ENCODE data around the gene NR3C1. TPM values are rescaled to one million over a fixed set of nuclear protein-coding genes. Genes with fewer than 3 reads are reported as not detected.
"Not testable (repeated sequence)": the region's sequence is repeated elsewhere in the genome, so short reads cannot be mapped to it uniquely, and the experiment has no call there.

NR3C1 gene
- total RNA-seq, 1 donor from 2014 or later: 62.2 TPM

DNA sequence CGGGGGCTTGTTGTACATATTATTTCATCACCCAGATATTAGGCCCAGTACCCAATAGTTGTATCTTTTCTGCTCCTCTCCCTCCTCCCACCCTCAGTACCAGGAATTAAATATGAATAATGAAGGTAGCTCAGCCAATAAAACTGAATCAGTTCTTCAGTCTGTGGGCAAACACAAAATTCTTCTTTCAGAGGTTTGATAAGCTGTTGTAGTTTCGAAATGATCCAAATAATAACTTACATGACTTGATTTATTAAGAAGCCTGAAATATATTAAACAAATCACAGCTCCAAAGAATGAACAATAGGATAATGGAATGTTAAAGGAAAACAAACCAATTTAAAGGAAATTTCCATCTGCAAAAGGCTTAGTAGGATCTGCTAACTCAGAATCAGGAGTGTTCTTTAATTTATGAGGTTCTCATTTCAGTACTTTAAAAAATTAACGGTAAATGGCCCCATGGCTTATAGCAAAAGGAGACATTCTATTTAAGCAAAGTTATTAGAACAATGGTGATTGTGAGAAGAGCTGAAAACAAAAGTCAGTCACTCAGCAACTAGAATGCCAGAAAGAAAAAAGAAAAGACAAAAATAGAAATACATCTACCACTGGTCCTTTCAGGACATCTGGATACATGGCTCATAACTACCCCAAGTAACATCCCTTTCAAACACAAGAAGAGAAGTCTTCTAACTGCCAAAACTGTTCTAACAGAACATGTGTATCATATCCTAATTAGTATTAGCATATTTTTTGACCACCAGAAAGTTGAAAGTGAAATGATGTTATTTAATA, 62.4 kb downstream of the NR3C1 start:
- intact Hi-C loops (cut with micrococcal nuclease): no loop called here
- H3K27me3 Mint-ChIP-seq: no peaks in the 10 kb centered on the region
- peaks cover 30% of the 10 kb centered on the region for H3K36me3 Mint-ChIP-seq (ENCODE audit: low read depth)
- peaks cover 23% of the 10 kb centered on the region for H3K4me1 Mint-ChIP-seq
- H3K27ac Mint-ChIP-seq: no peak overlapping the region
- no peak for DNase-seq
- H3K4me3 Mint-ChIP-seq: no peak overlapping the region
- H3K9me3 Mint-ChIP-seq: peaks cover 6% of the 10 kb centered on the region

DNA sequence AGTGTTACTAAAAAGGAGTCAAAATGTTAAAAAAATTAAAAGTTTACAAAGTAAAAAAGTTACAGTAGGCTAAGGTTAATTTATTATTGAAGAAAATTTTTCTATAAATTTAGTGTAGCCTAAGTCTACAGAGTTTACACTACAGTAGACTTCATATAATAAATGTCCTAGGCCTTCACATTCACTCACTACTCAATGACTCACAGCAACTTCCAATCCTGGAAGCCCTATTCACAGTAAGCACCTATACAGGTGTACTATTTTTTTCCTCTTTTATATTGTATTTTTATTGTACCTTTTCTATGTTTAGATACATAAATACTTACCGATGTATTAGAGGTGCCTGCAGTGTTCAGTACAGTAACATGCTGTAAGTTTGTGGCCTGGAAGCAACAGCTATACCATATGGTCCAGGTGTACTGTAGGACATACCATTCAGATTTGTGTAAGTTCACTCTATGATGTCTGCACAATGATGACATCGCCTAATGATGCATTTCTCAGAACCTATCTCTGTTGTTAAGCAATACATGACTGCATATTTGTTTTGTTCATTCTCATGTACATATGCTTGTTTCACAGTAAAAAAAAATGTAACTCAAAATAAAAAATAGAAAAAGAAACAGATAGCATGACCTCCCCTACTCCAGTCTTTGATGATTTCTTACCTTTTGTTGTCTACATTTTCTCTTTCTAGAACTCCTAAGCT, 64.7 kb downstream of the NR3C1 start:
- H3K36me3 Mint-ChIP-seq (ENCODE audit: low read depth): peaks cover 41% of the 10 kb centered on the region
- intact Hi-C loops (cut with micrococcal nuclease): no loop called here

DNA sequence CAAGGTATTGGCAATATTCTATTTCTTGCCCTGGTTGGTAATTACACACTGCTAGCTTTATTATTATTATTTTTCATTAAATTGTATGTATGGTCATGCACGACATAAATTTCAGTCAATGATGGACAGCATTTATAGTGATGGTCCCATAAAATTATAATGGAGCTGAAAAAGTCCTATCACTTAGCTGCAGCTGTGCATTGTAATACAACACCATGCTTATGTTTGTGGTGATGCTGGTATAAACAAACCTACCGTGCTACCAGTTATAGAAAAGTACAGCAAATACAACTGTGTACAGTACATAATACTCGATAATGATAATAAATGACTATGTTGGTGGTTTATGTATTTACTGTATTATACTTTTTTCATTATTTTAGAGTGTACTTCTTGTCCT, 65.5 kb downstream of the NR3C1 start:
- H3K27me3 Mint-ChIP-seq: no peaks in the 10 kb centered on the region
- H3K27ac Mint-ChIP-seq: no peak overlapping the region
- no peak for DNase-seq
- no peak overlapping the region for H3K4me3 Mint-ChIP-seq
- H3K9me3 Mint-ChIP-seq: peaks cover 6% of the 10 kb centered on the region
- peaks cover 44% of the 10 kb centered on the region for H3K36me3 Mint-ChIP-seq (ENCODE audit: low read depth)
- peaks cover 13% of the 10 kb centered on the region for H3K4me1 Mint-ChIP-seq
- intact Hi-C loops (cut with micrococcal nuclease): no loop called here

More for the DNA sequence above, 64.7 kb downstream of the NR3C1 start:
- Mint-ChIP-seq H3K27me3 (no peaks in the 10 kb centered on the region), H3K27ac (no peak overlapping the region), H3K4me1 (peaks cover 16% of the 10 kb centered on the region), H3K4me3 (no peak overlapping the region), H3K9me3 (peaks cover 6% of the 10 kb centered on the region)
- peak; percentile 50 for DNase-seq

- Mint-ChIP-seq H3K4me1 (peaks cover 10% of the 10 kb centered on the region), H3K9me3 (peaks cover 6% of the 10 kb centered on the region), H3K4me3 (no peak overlapping the region), H3K27ac (no peak overlapping the region), H3K27me3 (no peaks in the 10 kb centered on the region), H3K36me3 (ENCODE audit: low read depth) (peaks cover 43% of the 10 kb centered on the region)
- no peak for DNase-seq
- intact Hi-C loops (cut with micrococcal nuclease): no loop called here
Measured at GRCh38 chr5:143336485-143336884, 67.0 kb downstream of the NR3C1 start.

DNA sequence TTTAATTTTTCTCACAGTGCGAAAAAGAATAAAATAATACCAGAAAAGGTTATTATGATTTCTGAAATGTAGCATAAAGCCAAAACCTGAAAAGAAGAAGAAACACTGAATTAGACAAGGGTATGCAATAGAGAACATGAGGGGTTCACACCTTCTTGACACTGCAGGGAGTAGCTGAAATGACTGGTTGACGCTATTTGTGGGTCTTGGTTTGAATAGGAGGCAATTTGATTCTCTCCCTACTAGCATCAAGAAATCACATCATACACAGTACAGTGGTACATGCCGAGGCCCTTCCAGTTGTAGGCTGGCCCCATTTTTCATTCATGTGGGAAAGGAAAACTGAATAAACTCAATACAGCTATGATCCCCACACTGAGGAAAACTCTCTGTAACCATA, 68.6 kb downstream of the NR3C1 start:
- no peak overlapping the region for H3K27ac Mint-ChIP-seq
- peaks cover 12% of the 10 kb centered on the region for H3K4me1 Mint-ChIP-seq
- no peaks in the 10 kb centered on the region for H3K27me3 Mint-ChIP-seq
- intact Hi-C loops (cut with micrococcal nuclease): no loop called here
- no peak overlapping the region for H3K4me3 Mint-ChIP-seq
- DNase-seq: no peak
- no peaks in the 10 kb centered on the region for H3K9me3 Mint-ChIP-seq
- peaks cover 40% of the 10 kb centered on the region for H3K36me3 Mint-ChIP-seq (ENCODE audit: low read depth)

GRCh38 chr5:143334380-143334779, 69.1 kb downstream of the NR3C1 start:
- H3K4me3 Mint-ChIP-seq; intact Hi-C loops (cut with micrococcal nuclease); H3K9me3 Mint-ChIP-seq; H3K27me3 Mint-ChIP-seq; H3K4me1 Mint-ChIP-seq; DNase-seq; H3K27ac Mint-ChIP-seq: not testable (repeated sequence)
- H3K36me3 Mint-ChIP-seq (ENCODE audit: low read depth): peaks cover 37% of the 10 kb centered on the region

DNA sequence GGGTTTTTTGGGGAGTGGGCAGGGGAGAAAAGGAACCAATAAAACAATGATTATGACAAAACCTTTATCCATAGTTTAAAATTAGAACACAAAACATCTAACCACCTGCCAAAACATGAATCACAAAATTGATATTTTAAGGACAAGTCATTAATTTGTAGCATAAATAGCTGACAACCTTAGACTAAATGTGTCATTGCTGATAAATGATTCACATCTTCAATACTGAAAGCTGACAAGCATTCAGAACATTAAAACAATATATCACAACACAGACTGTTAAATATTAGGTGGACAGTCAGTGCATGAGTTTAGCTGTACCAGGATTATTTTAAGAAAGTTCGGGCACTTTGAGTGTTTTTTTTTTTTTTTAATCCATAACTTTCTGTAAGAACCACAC, 71.5 kb downstream of the NR3C1 start:
- intact Hi-C loops (cut with micrococcal nuclease): no loop called here
- Mint-ChIP-seq H3K4me1 (peaks cover 19% of the 10 kb centered on the region), H3K4me3 (no peak overlapping the region), H3K9me3 (peaks cover 14% of the 10 kb centered on the region), H3K27ac (no peak overlapping the region), H3K27me3 (no peaks in the 10 kb centered on the region), H3K36me3 (ENCODE audit: low read depth) (peaks cover 54% of the 10 kb centered on the region)
- no peak for DNase-seq

- intact Hi-C loops (cut with micrococcal nuclease): no loop called here
- no peak for DNase-seq
- peaks cover 52% of the 10 kb centered on the region for H3K36me3 Mint-ChIP-seq (ENCODE audit: low read depth)
- no peaks in the 10 kb centered on the region for H3K27me3 Mint-ChIP-seq
- H3K4me1 Mint-ChIP-seq: peaks cover 24% of the 10 kb centered on the region
- H3K27ac Mint-ChIP-seq: no peak overlapping the region
- peaks cover 19% of the 10 kb centered on the region for H3K9me3 Mint-ChIP-seq
- H3K4me3 Mint-ChIP-seq: no peak overlapping the region
Measured at GRCh38 chr5:143329843-143330242, 73.6 kb downstream of the NR3C1 start.

- no peaks in the 10 kb centered on the region for H3K27me3 Mint-ChIP-seq
Measured at GRCh38 chr5:143328589-143329220, 74.8 kb downstream of the NR3C1 start.

DNA sequence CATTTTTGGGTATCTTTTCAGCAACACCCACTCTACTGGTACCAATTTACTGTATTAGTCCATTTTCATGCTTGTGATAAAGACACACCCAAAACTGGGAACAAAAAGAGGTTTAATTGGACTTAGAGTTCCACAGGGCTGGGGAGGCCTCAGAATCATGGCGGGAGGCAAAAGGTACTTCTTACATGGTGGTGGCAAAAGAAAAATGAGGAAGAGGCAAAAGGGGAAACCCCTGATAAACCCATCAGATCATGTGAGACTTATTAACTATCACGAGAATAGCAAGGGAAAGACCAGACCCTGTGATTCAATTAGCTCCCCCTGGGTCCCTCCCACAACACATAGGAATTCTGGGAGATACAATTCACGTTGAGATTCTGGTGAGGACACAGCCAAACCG, 78.4 kb downstream of the NR3C1 start:
- DNase-seq; intact Hi-C loops (cut with micrococcal nuclease); H3K27me3 Mint-ChIP-seq; H3K4me3 Mint-ChIP-seq; H3K27ac Mint-ChIP-seq: not testable (repeated sequence)
- Mint-ChIP-seq H3K9me3 (peaks cover 21% of the 10 kb centered on the region), H3K4me1 (peaks cover 42% of the 10 kb centered on the region), H3K36me3 (ENCODE audit: low read depth) (peaks cover 59% of the 10 kb centered on the region)

More at GRCh38 chr5:143328589-143329220, 74.8 kb downstream of the NR3C1 start:
- Mint-ChIP-seq H3K27ac (no peak overlapping the region), H3K4me3 (no peak overlapping the region), H3K4me1 (peaks cover 34% of the 10 kb centered on the region), H3K36me3 (ENCODE audit: low read depth) (peaks cover 52% of the 10 kb centered on the region), H3K9me3 (peaks cover 21% of the 10 kb centered on the region)
- intact Hi-C loops (cut with micrococcal nuclease): no loop called here
- no peak for DNase-seq

DNA sequence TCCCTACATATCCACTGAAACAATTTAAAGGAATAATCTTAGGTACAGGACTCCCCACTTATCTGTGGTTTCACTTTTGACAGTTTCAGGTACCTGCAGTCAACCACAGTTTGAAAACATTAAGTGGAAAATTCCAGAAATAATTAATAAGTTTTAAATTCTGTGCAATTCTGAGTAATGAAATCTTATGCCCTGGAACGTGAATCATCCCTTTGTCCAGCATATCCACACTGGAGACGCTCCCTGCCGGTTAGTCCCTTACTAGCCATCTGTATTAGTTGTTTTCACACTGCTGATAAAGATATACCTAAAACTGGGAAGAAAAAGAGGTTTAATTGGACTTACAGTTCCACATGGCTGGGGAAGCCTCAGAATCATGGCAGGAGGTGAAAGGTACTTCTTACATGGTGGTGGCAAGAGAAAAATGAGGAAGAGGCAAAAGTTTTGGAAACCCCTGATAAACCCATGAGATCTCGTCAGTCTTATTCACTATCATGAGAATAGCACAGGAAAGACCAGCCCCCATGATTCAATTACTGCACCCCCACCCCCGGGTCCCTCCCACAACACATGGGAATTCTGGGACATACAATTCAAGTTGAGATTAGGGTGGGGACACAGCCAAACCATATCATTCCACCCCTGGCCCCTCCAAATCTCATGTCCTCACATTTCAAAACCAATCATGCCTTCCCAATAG, 80.4 kb downstream of the NR3C1 start:
- intact Hi-C loops (cut with micrococcal nuclease): not testable (repeated sequence)

GRCh38 chr5:143322176-143322575, 81.3 kb downstream of the NR3C1 start:
- H3K4me1 Mint-ChIP-seq: peaks cover 40% of the 10 kb centered on the region
- intact Hi-C loops (cut with micrococcal nuclease): no loop called here
- DNase-seq: no peak
- peaks cover 9% of the 10 kb centered on the region for H3K9me3 Mint-ChIP-seq
- H3K36me3 Mint-ChIP-seq (ENCODE audit: low read depth): peaks cover 46% of the 10 kb centered on the region
- no peak overlapping the region for H3K27ac Mint-ChIP-seq
- H3K27me3 Mint-ChIP-seq: no peaks in the 10 kb centered on the region
- no peak overlapping the region for H3K4me3 Mint-ChIP-seq

More for the DNA sequence above, 80.4 kb downstream of the NR3C1 start:
- peaks cover 39% of the 10 kb centered on the region for H3K4me1 Mint-ChIP-seq
- H3K9me3 Mint-ChIP-seq: peaks cover 12% of the 10 kb centered on the region
- H3K4me3 Mint-ChIP-seq, H3K27ac Mint-ChIP-seq, DNase-seq, H3K27me3 Mint-ChIP-seq: not testable (repeated sequence)
- peaks cover 50% of the 10 kb centered on the region for H3K36me3 Mint-ChIP-seq (ENCODE audit: low read depth)

- Mint-ChIP-seq H3K4me1 (peaks cover 33% of the 10 kb centered on the region), H3K9me3 (peaks cover under 1% of the 10 kb centered on the region), H3K27ac (no peak overlapping the region), H3K27me3 (no peaks in the 10 kb centered on the region), H3K36me3 (ENCODE audit: low read depth) (peaks cover 37% of the 10 kb centered on the region), H3K4me3 (no peak overlapping the region)
- intact Hi-C loops (cut with micrococcal nuclease): loop anchor here (5.0 kb wide), 1 partner anchor 33 kb away; no protein-coding TSS in a partner anchor
- DNase-seq: no peak
Measured at GRCh38 chr5:143319437-143320227, 83.9 kb downstream of the NR3C1 start.

All from activated CD4-positive, alpha-beta T cell treated with anti-CD3 and anti-CD28 coated beads, Interleukin-2, amount 10 ng/mL, durations not matched to agents 24 days and 14 days (primary cell).